Erythroblast (primary cell): ENCODE results near the gene GALR1.

Experiments used
- DNase-seq, 2 experiments: peaks; one replicate each; lab custom pipeline; 2025; lab: John Stamatoyannopoulos, UW
- GATA1 ChIP-seq: IDR thresholded peaks from 2 replicates; pipeline ENCODE4 v1.6.1; 2011; ENCODE audit warnings: low read depth, mild to moderate bottlenecking, control low read depth, low read length, moderate library complexity
- POLR2A ChIP-seq: IDR thresholded peaks from 2 replicates; pipeline ENCODE4 v1.6.1; 2011; ENCODE audit warnings: mild to moderate bottlenecking, low read length

The GALR1 gene

GRCh38 chr18:77222464-77222863, 27.2 kb upstream of the GALR1 start:
- TF ChIP-seq GATA1 (no peak), POLR2A (no peak)

GRCh38 chr18:77223221-77223639, 26.4 kb upstream of the GALR1 start:
- no peak for TF ChIP-seq POLR2A
- TF ChIP-seq GATA1: no peak
- no peak for DNase-seq

More at GRCh38 chr18:77222464-77222863, 27.2 kb upstream of the GALR1 start:
- no peak for DNase-seq

- no peak for DNase-seq
- TF ChIP-seq GATA1 (no peak), POLR2A (no peak)
These were observed 26.0 kb upstream of the GALR1 start for GRCh38 chr18:77223653-77224052.

GRCh38 chr18:77230645-77231044, 19.0 kb upstream of the GALR1 start:
- TF ChIP-seq GATA1: no peak
- TF ChIP-seq POLR2A: no peak
- DNase-seq: no peak

GRCh38 chr18:77234504-77235365, 14.9 kb upstream of the GALR1 start:
- TF ChIP-seq POLR2A (no peak), GATA1 (no peak)
- DNase-seq: no peak

GRCh38 chr18:77239285-77239684, 10.4 kb upstream of the GALR1 start:
- peak; percentile 41 to 42 for DNase-seq

GRCh38 chr18:77248873-77249568, 627 bp upstream of the GALR1 start:
- TF ChIP-seq GATA1 (no peak), POLR2A (no peak)
- DNase-seq: no peak

- TF ChIP-seq GATA1: no peak
- TF ChIP-seq POLR2A: no peak
- DNase-seq: no peak
These were observed 865 bp downstream of the GALR1 start for GRCh38 chr18:77250501-77250925.

- no peak for DNase-seq
- TF ChIP-seq POLR2A: no peak
- TF ChIP-seq GATA1: no peak
These were observed 1.5 kb downstream of the GALR1 start for GRCh38 chr18:77250926-77251729.

GRCh38 chr18:77251730-77252050, 2.0 kb downstream of the GALR1 start:
- no peak for DNase-seq
- no peak for TF ChIP-seq GATA1
- no peak for TF ChIP-seq POLR2A

GRCh38 chr18:77254711-77255405, 5.2 kb downstream of the GALR1 start:
- DNase-seq: no peak
- TF ChIP-seq GATA1: no peak
- TF ChIP-seq POLR2A: no peak

- no peak for DNase-seq
- TF ChIP-seq POLR2A (no peak), GATA1 (no peak)
These were observed 5.9 kb downstream of the GALR1 start for GRCh38 chr18:77255426-77256105.
